Measurements from ENCODE around the gene NTN1.

DNA sequence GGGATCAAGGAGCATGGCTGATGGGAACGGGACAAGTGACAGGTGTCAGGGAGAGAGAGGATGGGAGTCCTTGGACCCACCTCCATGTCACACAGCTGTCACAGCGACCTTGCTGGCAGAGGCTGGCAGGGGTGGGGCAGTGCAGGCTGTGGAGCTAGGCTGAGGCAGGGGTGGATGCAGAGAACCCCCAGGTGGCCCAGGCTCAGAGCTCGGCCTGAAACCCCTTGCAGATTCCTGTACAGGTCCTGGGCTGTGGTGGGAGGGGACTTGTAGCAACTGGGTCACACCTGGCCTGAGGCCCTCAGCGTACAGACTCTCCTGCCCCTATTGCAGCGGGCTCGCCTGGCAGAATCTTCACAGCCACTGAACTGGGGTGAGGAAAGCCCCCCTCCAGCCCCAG, 174.1 kb downstream of the NTN1 start:
- TF ChIP-seq EP300 (IDR thresholded peaks at IDR 0.05; ENCODE audit: low read depth) (no peak), POLR2A (IDR thresholded peaks at IDR 0.05) (no peak), POLR2AphosphoS5 (IDR thresholded peaks at IDR 0.05) (no peak)
- TF ChIP-seq, protein P1, sequence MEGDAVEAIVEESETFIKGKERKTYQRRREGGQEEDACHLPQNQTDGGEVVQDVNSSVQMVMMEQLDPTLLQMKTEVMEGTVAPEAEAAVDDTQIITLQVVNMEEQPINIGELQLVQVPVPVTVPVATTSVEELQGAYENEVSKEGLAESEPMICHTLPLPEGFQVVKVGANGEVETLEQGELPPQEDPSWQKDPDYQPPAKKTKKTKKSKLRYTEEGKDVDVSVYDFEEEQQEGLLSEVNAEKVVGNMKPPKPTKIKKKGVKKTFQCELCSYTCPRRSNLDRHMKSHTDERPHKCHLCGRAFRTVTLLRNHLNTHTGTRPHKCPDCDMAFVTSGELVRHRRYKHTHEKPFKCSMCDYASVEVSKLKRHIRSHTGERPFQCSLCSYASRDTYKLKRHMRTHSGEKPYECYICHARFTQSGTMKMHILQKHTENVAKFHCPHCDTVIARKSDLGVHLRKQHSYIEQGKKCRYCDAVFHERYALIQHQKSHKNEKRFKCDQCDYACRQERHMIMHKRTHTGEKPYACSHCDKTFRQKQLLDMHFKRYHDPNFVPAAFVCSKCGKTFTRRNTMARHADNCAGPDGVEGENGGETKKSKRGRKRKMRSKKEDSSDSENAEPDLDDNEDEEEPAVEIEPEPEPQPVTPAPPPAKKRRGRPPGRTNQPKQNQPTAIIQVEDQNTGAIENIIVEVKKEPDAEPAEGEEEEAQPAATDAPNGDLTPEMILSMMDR (IDR thresholded peaks at IDR 0.05), result no peak
